ENCODE data around the gene SAMD10. TPM values are rescaled to one million over a fixed set of nuclear protein-coding genes. Genes with fewer than 3 reads are reported as not detected.
"Not testable (repeated sequence)": the region's sequence is repeated elsewhere in the genome, so short reads cannot be mapped to it uniquely, and the experiment has no call there.

Gene SAMD10
- total and polyA plus RNA-seq, 4 donors, result 2.3 to 6.8 (median 5.6) TPM

DNA sequence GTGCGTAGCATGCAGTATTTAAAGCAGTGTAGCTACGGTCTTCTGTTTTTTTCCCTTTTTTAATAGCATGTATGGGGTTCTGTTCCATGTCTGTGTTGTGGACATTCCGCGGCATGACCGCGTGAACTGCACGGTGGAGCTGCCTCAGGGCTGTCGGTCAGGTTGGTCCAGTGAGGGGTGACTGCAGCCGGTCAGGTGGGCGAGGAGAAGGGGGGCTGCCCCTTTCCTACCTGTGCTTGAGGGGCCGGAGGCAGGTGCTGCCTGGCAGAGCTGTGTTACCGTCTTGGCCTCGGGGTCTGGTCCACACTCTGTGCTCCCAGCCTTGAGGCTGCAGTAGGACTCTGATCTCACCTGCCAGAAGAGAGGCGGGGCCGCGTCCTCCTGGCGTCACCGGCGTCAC is 47.7 kb downstream of the SAMD10 start:
- no peak overlapping the region for H3K9ac ChIP-seq (ENCODE audit: insufficient read depth in 1 of 2, low read length in 2 of 2)
- H3K27me3 ChIP-seq (ENCODE audit: control insufficient read depth in 3 of 3, insufficient read depth in 3 of 3, low read length in 2 of 3), result no peaks in the 10 kb centered on the region
- peaks cover 9 to 67% (median 31%) of the 10 kb centered on the region in 4 donors for H3K36me3 ChIP-seq (ENCODE audit: control insufficient read depth in 4 of 4, insufficient read depth in 4 of 4, low read length in 4 of 4)
- no peaks in the 10 kb centered on the region for H3K4me1 ChIP-seq (ENCODE audit: control insufficient read depth in 5 of 5, insufficient read depth in 5 of 5, low read length in 5 of 5)
- WGBS, 2 donors, result 95 to 96% methylated on average over 19 of the region's 19 CpGs
- ATAC-seq (ENCODE audit: insufficient read depth, low FRiP score), result no peak
- TF ChIP-seq, protein P1, sequence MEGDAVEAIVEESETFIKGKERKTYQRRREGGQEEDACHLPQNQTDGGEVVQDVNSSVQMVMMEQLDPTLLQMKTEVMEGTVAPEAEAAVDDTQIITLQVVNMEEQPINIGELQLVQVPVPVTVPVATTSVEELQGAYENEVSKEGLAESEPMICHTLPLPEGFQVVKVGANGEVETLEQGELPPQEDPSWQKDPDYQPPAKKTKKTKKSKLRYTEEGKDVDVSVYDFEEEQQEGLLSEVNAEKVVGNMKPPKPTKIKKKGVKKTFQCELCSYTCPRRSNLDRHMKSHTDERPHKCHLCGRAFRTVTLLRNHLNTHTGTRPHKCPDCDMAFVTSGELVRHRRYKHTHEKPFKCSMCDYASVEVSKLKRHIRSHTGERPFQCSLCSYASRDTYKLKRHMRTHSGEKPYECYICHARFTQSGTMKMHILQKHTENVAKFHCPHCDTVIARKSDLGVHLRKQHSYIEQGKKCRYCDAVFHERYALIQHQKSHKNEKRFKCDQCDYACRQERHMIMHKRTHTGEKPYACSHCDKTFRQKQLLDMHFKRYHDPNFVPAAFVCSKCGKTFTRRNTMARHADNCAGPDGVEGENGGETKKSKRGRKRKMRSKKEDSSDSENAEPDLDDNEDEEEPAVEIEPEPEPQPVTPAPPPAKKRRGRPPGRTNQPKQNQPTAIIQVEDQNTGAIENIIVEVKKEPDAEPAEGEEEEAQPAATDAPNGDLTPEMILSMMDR (IDR thresholded peaks at IDR 0.05; ENCODE audit: control extremely low read depth, extremely low read depth), result no peak
- no peak for DNase-seq
- no peak overlapping the region for H3K4me3 ChIP-seq
- no peaks in the 10 kb centered on the region for H3K9me3 ChIP-seq (ENCODE audit: control insufficient read depth in 4 of 4, insufficient read depth in 3 of 4, low read length in 3 of 4)
- no peak overlapping the region for H3K27ac ChIP-seq (ENCODE audit: low read depth in 1 of 2, low read length in 1 of 2)

DNA sequence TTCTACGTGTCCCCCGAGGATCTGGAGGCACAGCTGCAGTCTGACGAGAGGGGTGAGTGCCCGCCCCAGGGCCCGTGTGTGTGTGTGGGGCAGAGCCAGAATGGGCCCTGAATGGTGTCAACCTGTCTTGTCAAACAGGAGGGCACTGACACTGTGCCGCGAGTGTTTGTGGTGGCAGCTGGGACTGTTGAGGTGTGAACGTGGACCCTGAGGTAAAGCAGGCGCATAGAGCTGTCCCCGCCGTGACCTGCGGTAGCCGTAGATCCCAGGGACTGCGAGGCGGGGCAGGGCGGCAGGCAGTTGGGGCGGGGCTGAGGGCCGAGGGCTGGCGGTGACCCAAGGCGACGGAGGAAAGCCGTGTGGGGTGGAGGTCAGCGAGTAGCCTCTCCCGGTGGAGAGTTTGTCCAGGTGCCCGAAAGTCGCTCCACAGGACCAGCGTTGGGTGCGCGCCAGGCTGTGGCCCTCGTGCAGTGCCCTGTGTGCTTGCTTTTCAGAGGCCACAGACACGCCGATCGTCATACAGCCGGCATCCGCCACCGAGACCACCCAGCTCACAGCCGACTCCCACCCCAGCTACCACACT is 48.4 kb downstream of the SAMD10 start:
- DNase-seq, result no peak
- Histone ChIP-seq H3K27me3 (ENCODE audit: control insufficient read depth in 3 of 3, insufficient read depth in 3 of 3, low read length in 2 of 3) (no peaks in the 10 kb centered on the region), H3K9ac (ENCODE audit: insufficient read depth in 1 of 2, low read length in 2 of 2) (no peak overlapping the region), H3K4me1 (ENCODE audit: control insufficient read depth in 5 of 5, insufficient read depth in 5 of 5, low read length in 5 of 5) (no peaks in the 10 kb centered on the region), H3K4me3 (no peak overlapping the region), H3K27ac (ENCODE audit: low read depth in 1 of 2, low read length in 1 of 2) (no peak overlapping the region), H3K9me3 (ENCODE audit: control insufficient read depth in 4 of 4, insufficient read depth in 3 of 4, low read length in 3 of 4) (no peaks in the 10 kb centered on the region), H3K36me3 (ENCODE audit: control insufficient read depth in 4 of 4, insufficient read depth in 4 of 4, low read length in 4 of 4) (peaks cover 11 to 70% (median 32%) of the 10 kb centered on the region in 4 donors)
- TF ChIP-seq, protein P1 (IDR thresholded peaks at IDR 0.05; ENCODE audit: control extremely low read depth, extremely low read depth), result no peak
- no peak for ATAC-seq (ENCODE audit: insufficient read depth, low FRiP score)
- 94 to 95% methylated on average over 37 of the region's 37 CpGs for WGBS, 2 donors

DNA sequence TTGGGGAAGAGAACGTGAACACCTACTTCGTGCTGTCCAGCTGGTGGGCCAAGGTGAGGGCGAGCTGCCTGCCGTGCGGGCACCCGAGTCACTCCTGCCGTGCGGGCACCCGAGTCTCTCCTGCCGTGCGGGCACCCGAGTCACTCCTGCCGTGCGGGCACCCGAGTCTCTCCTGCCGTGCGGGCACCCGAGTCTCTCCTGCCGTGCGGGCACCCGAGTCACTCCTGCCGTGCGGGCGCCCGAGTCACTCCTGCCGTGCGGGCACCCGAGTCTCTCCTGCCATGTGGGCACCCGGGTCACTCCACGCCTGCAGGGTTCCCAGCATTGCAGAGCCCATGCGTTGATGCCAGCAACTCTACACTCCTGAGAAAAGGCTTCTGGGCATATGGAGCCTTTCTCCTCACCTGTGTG is 50.0 kb downstream of the SAMD10 start:
- H3K9me3 ChIP-seq (ENCODE audit: control insufficient read depth in 4 of 4, insufficient read depth in 3 of 4, low read length in 3 of 4); H3K4me1 ChIP-seq (ENCODE audit: control insufficient read depth in 5 of 5, insufficient read depth in 5 of 5, low read length in 5 of 5); H3K27ac ChIP-seq (ENCODE audit: low read depth in 1 of 2, low read length in 1 of 2); H3K27me3 ChIP-seq (ENCODE audit: control insufficient read depth in 3 of 3, insufficient read depth in 3 of 3, low read length in 2 of 3); H3K4me3 ChIP-seq; H3K9ac ChIP-seq (ENCODE audit: insufficient read depth in 1 of 2, low read length in 2 of 2); ATAC-seq (ENCODE audit: insufficient read depth, low FRiP score); DNase-seq: not testable (repeated sequence)
- 96% methylated on average over 31 of the region's 31 CpGs for WGBS, 2 donors
- peaks cover 11 to 57% (median 28%) of the 10 kb centered on the region in 4 donors for H3K36me3 ChIP-seq (ENCODE audit: control insufficient read depth in 4 of 4, insufficient read depth in 4 of 4, low read length in 4 of 4)

DNA sequence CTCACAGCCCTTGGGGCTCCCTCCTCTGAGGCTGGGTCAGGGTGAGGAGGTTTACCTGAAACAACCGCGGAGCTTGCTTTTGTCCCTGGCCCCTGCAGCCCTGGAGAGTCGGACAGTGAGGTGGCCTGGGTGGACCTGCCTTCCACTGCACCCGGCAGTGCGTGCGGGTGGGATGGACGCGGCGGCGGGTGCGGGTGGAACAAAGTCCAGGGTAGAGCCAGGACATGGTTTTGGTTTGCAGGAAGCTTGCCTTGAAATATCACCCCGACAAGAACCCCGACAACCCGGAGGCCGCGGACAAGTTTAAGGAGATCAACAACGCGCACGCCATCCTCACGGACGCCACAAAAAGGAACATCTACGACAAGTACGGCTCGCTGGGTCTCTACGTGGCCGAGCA is 50.4 kb downstream of the SAMD10 start:
- Histone ChIP-seq H3K4me3 (no peak overlapping the region), H3K9ac (ENCODE audit: insufficient read depth in 1 of 2, low read length in 2 of 2) (no peak overlapping the region), H3K4me1 (ENCODE audit: control insufficient read depth in 5 of 5, insufficient read depth in 5 of 5, low read length in 5 of 5) (no peaks in the 10 kb centered on the region), H3K36me3 (ENCODE audit: control insufficient read depth in 4 of 4, insufficient read depth in 4 of 4, low read length in 4 of 4) (peaks cover 11 to 54% (median 28%) of the 10 kb centered on the region in 4 donors), H3K27me3 (ENCODE audit: control insufficient read depth in 3 of 3, insufficient read depth in 3 of 3, low read length in 2 of 3) (no peaks in the 10 kb centered on the region), H3K27ac (ENCODE audit: low read depth in 1 of 2, low read length in 1 of 2) (no peak overlapping the region), H3K9me3 (ENCODE audit: control insufficient read depth in 4 of 4, insufficient read depth in 3 of 4, low read length in 3 of 4) (no peaks in the 10 kb centered on the region)
- TF ChIP-seq, protein P1 (IDR thresholded peaks at IDR 0.05; ENCODE audit: control extremely low read depth, extremely low read depth), result no peak
- ATAC-seq (ENCODE audit: insufficient read depth, low FRiP score), result no peak
- WGBS, 2 donors, result 98% methylated on average over 26 of the region's 26 CpGs
- no peak for DNase-seq

All from lung (tissue), 12 donors.